ENCODE data around the gene TRIM38. TPM values are rescaled to one million over a fixed set of nuclear protein-coding genes. Genes with fewer than 3 reads are reported as not detected.

TRIM38 gene
- total RNA-seq, 1 donor from 2014 or later = 15.6 TPM

DNA sequence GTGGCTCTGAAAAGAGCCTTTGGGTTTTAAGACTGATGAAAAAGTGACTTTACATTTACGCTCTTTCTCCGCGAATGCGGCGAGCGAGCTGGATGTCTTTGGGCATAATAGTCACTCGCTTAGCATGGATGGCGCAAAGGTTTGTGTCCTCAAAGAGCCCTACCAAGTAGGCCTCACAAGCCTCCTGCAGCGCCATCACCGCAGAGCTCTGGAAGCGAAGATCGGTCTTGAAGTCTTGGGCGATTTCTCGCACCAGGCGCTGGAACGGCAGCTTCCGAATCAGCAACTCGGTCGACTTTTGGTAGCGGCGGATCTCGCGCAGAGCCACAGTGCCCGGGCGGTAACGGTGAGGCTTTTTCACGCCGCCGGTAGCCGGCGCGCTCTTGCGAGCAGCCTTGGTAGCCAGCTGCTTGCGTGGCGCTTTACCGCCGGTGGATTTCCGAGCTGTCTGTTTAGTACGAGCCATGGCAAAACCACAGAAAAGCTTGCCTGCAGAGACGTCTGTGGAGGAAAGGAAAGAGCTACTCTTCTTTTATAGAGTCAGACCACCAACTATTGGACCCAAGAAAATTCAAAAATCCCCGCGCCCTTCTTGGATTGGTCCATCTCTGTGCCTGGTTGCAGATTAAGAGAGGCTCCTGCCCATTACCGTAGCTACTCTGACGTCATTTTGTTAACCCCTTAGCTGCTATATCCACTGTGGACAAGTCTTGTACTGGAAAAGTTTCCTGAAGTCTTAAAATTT is 69.2 kb downstream of the TRIM38 start:
- DNase-seq (ENCODE audit: low spot score) (peak; percentile 88), ATAC-seq (peak; percentile 90)
- intact Hi-C loops (cut with DNase I) = no loop called here

DNA sequence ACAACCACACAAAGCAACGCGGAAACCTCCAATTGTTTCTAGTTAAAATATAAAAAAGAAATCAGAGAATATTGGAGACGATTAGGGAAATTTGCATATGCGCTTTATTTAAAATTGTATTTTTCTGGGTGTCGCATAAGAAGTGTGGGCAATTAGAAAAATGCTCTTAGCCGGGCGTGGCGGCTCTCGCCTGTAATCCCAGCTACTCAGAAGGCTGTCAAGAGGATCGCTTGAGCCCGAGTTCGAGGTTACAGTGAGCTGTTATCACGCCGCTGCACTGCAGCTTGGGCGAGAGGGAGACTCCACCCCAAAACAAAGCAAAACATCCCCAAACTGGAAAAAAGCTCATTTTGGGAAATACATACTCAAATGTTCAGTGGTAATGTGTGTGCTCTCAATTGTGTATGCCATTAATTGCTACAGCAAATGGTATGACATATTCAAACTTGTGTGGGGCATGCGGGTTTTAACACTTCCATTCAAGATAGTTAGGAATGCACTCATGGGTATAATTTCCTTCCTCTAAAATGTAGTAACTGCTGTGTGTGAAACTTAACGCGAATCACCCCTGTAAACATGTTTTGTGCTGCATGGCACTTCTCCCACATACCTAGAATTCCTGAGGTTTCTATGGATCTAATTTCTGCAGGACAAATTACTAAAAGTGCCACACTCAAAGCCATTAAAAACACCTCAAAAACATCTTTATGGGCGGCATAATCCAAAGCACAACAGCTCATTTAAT is 69.9 kb downstream of the TRIM38 start:
- no peak for DNase-seq (ENCODE audit: low spot score)
- intact Hi-C loops (cut with DNase I) = no loop called here
- ATAC-seq = peak; percentile 50

DNA sequence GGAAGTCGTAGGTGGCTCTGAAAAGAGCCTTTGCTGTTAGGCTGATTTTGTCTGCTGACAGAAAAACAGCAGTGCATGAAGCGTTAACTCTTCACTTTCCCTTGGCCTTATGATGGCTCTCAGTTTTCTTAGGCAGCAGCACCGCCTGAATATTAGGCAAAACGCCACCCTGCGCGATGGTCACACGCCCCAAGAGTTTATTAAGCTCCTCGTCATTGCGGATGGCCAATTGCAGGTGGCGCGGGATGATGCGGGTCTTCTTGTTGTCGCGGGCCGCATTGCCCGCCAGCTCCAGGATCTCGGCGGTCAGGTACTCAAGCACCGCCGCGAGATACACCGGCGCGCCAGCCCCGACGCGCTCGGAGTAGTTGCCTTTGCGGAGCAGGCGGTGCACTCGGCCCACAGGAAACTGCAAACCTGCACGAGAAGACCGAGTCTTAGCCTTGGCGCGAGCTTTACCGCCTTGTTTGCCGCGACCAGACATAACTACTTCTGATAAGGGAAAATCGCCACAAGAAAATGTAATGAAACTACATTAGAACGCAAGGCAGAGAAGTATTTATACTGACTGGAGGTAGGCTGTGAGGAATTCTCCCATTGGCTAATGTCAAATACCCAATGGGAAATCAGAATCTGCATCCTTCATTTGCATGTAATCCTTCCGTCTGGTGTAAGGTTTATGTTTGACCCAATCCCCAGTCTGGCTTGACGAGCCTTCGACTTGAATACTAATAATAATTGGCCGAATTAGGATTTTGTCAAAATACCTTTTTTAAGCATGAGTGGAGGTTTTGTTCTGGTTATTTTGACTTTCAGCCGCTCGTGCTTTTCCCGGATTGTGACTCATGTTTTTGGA is 70.7 kb downstream of the TRIM38 start:
- ATAC-seq = peak; percentile 93
- peak; percentile 74 for DNase-seq (ENCODE audit: low spot score)
- intact Hi-C loops (cut with DNase I) = no loop called here

DNA sequence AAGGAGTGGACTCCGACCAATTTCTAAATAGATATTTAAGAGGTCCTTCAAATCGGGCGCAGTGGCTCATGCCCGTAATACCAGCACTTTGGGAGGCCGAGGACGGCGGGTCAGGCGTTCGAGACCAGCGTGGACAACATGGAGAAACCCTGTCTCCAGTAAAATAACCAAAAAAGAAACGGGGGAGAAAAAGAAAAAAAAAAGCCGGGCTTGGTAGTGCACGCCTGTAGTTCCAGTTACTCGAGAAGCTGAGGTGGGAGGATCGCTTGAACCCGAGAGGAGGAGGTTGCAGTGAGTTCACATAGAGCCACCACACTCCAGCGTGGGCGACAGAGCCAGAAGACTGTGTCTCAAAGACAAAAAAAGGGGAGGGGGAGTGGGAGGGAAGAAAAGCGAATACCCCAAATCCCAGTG is 71.3 kb downstream of the TRIM38 start:
- DNase-seq (ENCODE audit: low spot score) (no peak), ATAC-seq (peak; percentile 37)
- intact Hi-C loops (cut with DNase I) = no loop called here

GRCh38 chr6:26034905-26035304 is 72.3 kb downstream of the TRIM38 start:
- DNase-seq (ENCODE audit: low spot score) = no peak
- no peak for ATAC-seq
- intact Hi-C loops (cut with DNase I) = no loop called here

Other genes starting within 250 kb of the TRIM38 start
- not detected for gene SLC17A4, start 208.1 kb upstream of the TRIM38 start, total RNA-seq
- not detected for gene SLC17A1, start 130.8 kb upstream of the TRIM38 start, total RNA-seq
- gene SLC17A3, start 88.6 kb upstream of the TRIM38 start, total RNA-seq = not detected
- not detected for gene SLC17A2, start 32.1 kb upstream of the TRIM38 start, total RNA-seq
- 13.9 TPM for gene HFE, start 124.6 kb downstream of the TRIM38 start, total RNA-seq